ENCODE measurements around the gene PIEZO2. TPM values are rescaled to one million over a fixed set of nuclear protein-coding genes. Genes with fewer than 3 reads are reported as not detected.

PIEZO2 gene
- total RNA-seq, 3 donors from 2014 or later: 1.9 to 26.2 (median 11.4) TPM

DNA sequence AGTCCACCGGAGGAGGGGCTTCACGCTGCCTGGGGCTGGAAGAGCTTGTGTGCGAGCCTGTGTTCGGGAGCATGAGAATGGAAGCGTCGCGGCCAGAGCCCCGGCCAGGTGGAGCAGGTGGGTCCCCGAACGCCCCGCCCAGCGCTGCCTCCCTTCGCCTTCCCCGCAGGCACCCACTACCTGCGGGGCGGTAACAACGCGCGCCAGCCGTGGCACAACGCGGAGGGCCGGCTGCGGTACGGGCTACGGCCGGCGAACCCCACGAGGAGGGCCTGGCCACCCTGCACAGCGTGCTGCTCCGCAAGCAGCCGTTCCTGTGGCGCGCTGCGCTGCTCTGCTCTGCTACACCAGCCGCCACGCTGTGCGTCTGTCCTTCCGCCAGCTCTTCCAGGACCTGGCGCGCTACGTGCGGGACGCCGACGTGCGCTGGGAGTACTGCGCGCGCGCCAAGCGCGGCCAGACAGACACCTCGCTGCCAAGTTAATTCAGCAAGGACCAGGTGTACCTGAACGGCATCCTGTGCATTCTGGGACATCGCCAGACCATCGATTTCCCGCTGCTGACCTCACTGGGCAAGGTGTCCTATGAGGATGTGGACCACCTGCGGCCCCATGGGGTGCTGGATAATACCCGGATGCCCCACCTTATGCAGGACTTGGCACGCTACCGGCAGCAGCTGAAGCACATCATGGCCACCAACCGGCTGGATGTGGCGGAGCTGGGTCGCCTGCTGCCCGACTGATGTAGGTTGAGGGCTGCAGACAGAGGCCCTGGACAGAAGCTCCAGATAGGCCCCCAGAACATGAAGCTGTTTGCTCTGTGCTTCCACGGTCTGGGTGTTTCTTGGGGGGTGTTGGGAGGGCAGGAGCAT, 422.9 kb downstream of the PIEZO2 start:
- Histone ChIP-seq H3K27ac (no peak overlapping the region), H3K36me3 (no peaks in the 10 kb centered on the region), H3K4me1 (no peaks in the 10 kb centered on the region), H3K9me3 (no peaks in the 10 kb centered on the region), H3K27me3 (no peaks in the 10 kb centered on the region), H3K4me3 (peak overlapping the region in 2 of 3 donors; percentile 43 to 64)
- no peak for DNase-seq (ENCODE audit: low spot score in 2 of 2)
- intact Hi-C loops (cut with DNase I; ENCODE audit: low total_unique reads): no loop called here
- no peak for TF ChIP-seq POLR2A (IDR thresholded peaks at IDR 0.05)
- TF ChIP-seq POLR2AphosphoS5 (IDR thresholded peaks at IDR 0.05): no peak
- TF ChIP-seq, protein P1, sequence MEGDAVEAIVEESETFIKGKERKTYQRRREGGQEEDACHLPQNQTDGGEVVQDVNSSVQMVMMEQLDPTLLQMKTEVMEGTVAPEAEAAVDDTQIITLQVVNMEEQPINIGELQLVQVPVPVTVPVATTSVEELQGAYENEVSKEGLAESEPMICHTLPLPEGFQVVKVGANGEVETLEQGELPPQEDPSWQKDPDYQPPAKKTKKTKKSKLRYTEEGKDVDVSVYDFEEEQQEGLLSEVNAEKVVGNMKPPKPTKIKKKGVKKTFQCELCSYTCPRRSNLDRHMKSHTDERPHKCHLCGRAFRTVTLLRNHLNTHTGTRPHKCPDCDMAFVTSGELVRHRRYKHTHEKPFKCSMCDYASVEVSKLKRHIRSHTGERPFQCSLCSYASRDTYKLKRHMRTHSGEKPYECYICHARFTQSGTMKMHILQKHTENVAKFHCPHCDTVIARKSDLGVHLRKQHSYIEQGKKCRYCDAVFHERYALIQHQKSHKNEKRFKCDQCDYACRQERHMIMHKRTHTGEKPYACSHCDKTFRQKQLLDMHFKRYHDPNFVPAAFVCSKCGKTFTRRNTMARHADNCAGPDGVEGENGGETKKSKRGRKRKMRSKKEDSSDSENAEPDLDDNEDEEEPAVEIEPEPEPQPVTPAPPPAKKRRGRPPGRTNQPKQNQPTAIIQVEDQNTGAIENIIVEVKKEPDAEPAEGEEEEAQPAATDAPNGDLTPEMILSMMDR (IDR thresholded peaks at IDR 0.05): no peak

DNA sequence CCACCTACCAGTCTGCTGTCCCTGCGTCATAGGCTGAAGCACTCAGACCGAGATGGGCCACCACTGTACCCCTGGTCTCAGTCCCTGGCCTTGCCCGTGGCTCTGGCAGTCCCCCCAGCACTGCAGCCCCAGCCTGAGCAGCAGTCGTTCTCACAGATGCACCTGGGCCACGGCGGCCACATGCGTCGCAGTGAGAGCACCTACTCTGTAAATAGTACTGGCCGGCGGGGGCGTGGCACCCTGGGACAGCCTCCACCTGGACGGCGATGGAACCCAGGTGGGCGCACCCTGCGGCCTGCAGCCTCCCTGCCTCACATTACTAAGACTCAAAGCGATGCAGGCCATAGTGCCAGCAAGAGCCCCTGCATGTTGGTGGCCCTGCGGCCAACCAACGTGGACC, 424.7 kb downstream of the PIEZO2 start:
- Histone ChIP-seq H3K4me3 (no peak overlapping the region), H3K27me3 (no peaks in the 10 kb centered on the region), H3K4me1 (no peaks in the 10 kb centered on the region), H3K9me3 (no peaks in the 10 kb centered on the region), H3K27ac (no peak overlapping the region), H3K36me3 (no peaks in the 10 kb centered on the region)
- intact Hi-C loops (cut with DNase I; ENCODE audit: low total_unique reads): no loop called here
- TF ChIP-seq, protein P1 (IDR thresholded peaks at IDR 0.05): no peak
- no peak for TF ChIP-seq POLR2A (IDR thresholded peaks at IDR 0.05)
- TF ChIP-seq POLR2AphosphoS5 (IDR thresholded peaks at IDR 0.05): no peak
- DNase-seq (ENCODE audit: low spot score in 2 of 2): no peak

DNA sequence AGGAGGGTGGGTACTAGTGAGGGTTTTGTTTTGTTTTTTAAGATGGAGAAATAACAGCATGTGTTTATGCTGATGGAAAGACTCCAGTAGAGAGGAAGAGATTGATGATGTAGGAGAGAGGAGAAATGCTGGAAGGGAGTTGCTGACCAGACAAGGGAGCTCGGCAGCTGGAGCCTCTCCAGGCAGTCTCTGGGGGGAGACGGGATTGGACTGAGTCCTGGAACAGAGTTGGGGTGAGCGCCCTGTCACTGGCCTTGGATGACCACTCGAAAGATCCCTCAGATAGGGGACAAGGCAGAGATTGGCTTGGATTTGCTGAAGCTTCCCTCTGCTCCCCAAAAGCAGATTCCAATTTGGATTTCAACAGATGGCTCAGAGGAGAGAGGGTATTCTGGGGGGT, 425.9 kb downstream of the PIEZO2 start:
- Histone ChIP-seq H3K36me3 (no peaks in the 10 kb centered on the region), H3K4me3 (no peak overlapping the region), H3K4me1 (no peaks in the 10 kb centered on the region), H3K27ac (no peak overlapping the region), H3K9me3 (no peaks in the 10 kb centered on the region), H3K27me3 (no peaks in the 10 kb centered on the region)
- TF ChIP-seq, protein P1 (IDR thresholded peaks at IDR 0.05): no peak
- no peak for TF ChIP-seq POLR2A (IDR thresholded peaks at IDR 0.05)
- TF ChIP-seq POLR2AphosphoS5 (IDR thresholded peaks at IDR 0.05): no peak
- intact Hi-C loops (cut with DNase I; ENCODE audit: low total_unique reads): no loop called here
- DNase-seq (ENCODE audit: low spot score in 2 of 2): no peak

DNA sequence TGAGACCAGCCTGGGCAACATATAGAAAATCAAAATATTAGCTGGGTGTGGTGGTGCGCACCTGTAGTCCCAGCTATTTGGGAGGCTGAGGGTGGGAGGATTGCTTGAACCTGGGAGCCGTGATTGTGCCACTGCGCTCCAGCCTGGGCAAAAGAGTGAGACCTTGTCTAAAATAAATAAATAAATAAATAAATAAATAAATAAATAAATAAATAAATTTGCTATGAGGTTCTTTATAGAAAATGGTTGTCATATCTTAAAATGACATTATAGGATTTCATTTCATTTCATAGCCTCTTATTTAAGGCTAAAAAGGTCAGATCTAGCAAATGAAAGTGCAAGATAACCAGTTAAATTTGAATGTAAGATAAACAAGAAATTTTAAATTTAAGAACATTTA, 430.6 kb downstream of the PIEZO2 start:
- H3K27ac ChIP-seq: no peak overlapping the region
- DNase-seq (ENCODE audit: low spot score in 2 of 2): no peak
- TF ChIP-seq POLR2A (IDR thresholded peaks at IDR 0.05): no peak
- TF ChIP-seq, protein P1 (IDR thresholded peaks at IDR 0.05): no peak
- TF ChIP-seq POLR2AphosphoS5 (IDR thresholded peaks at IDR 0.05): no peak
- no peaks in the 10 kb centered on the region for H3K27me3 ChIP-seq
- no peaks in the 10 kb centered on the region for H3K36me3 ChIP-seq
- no peaks in the 10 kb centered on the region for H3K4me1 ChIP-seq
- H3K4me3 ChIP-seq: no peak overlapping the region
- no peaks in the 10 kb centered on the region for H3K9me3 ChIP-seq
- intact Hi-C loops (cut with DNase I; ENCODE audit: low total_unique reads): no loop called here

DNA sequence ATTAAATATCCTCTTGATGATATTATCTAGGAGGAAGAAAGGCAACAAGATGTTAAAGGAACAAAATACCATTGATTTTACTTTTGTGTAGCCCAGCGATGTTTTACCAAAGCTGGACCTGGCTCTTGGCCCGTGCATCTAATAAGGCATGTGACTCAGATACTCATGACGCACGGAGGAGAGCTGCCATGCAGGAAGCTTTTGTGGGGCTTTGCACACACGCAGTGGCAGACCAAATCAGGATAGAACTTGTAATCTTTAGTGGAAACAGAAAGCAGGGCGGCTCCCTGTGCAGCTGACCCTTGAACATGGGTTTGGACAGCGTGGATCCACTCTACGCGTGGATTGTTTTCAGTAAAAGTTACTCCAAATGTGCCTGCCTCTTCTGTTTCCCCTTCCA, 433.6 kb downstream of the PIEZO2 start:
- Histone ChIP-seq H3K4me1 (no peaks in the 10 kb centered on the region), H3K9me3 (no peaks in the 10 kb centered on the region), H3K27me3 (no peaks in the 10 kb centered on the region), H3K36me3 (no peaks in the 10 kb centered on the region), H3K27ac (no peak overlapping the region), H3K4me3 (no peak overlapping the region)
- intact Hi-C loops (cut with DNase I; ENCODE audit: low total_unique reads): no loop called here
- no peak for DNase-seq (ENCODE audit: low spot score in 2 of 2)
- TF ChIP-seq POLR2A (IDR thresholded peaks at IDR 0.05): no peak

All from breast epithelium (tissue), 4 donors.